Measurements from ENCODE around the gene CEP78.
"Not testable (repeated sequence)": the region's sequence is repeated elsewhere in the genome, so short reads cannot be mapped to it uniquely, and the experiment has no call there.

Gene CEP78

DNA sequence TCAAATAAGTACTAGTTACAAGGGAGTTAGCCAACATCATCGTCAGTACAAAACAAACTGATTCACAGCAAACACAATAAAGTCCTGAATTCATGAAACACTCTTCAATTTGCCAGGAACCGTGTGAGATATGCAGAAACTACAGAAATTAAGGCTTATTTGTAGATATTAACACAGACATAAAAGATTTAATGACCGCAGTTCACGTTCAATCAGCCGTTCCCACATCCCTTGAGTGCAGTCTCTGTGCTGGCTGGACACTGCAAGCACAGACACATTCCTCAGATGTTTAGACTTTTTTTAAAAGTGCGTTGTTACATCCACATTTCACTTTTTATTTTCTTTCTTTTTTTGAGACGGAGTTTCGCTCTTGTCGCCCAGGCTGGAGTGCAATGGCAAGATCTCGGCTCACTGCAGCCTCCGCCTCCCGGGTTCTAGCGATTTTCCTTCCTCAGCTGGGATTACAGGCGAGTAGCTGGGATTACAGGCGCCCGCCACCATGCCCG, 566 bp upstream of the CEP78 start:
- DNase-seq (ENCODE audit: low spot score): peak; percentile 37

DNA sequence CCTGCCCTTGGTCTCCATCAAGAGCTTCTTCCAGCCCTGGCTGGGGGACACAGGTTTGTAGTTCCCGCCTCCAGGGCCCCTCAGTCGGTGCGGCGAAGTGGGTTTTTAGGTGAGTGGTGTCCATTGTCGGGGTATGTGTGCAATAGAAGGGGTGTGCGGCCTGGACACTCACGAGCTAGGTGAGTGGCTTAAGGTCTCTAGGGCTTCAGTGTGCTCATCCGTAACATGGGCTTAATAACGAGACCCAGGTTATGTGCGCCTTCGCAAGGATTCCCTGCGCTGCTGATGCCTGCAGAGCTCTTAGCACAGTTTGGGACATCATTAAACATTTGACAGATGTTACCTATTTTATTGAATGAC, 656 bp downstream of the CEP78 start:
- peak; percentile 45 for DNase-seq (ENCODE audit: low spot score)

DNA sequence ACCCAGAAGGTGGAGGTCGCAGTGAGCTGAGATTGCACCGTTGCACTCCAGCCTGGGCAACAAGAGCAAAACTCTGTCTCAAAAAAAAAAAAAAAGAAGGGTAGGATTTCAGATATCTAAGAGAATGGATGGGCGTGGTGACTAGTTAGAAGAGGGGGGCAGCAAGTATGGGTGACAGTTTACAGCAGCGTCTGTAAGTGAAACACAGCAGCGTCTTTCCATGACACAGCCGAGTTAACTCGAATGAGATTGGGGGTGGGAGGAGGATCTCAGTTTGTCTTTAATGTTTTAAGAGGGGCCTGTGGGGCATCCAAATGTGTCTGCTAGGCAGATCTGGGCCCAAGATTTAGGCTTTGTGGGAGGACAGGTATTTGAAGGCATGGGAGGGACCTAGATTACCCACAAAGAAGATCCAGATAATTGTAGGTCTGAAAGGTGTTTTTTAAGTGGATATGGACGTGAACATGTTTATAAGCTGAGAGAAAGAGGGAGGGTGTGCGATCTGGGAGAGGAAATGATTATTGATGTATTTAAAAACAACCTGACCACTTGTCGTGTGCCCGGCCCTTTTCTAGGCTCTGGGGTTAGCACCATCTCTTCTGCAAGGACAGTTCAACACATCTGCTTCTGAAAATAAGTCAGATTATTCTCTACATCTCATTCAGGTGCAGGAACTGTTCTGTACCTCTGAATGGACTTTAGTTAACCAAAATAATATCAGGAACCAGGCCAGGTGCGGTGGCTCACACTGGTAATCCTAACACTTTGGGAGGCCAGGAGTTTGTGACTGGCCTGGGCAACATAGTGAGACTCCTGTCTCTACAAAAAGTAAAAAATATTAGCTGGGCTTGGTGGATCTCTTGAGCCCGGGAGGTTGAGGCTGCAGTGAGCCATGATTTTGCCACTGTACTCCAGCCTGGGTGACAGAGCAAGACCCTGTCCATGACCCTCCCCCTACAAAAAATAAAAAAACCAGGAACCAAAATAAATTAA, 2.5 kb downstream of the CEP78 start:
- no peak for DNase-seq (ENCODE audit: low spot score)

DNA sequence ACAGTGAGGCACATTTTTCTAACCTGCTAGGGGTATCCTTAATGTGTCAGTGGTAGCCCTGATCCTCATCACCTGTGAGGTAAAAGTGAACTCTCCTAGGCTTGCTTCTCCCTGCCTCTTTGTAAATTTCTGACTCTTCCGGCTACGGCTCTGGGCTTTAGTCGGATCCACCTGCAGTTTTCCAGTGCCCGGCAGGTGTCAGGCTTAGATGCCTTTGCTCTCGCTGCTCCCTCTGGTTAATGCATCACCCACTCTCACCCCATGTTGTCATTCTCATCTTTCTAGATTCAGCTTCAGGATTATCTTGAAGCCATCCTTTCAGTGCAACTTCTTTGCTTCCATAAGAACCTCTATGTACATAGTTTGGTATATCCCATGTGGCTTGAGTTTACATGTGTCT, 3.6 kb downstream of the CEP78 start:
- peak; percentile 75 for DNase-seq (ENCODE audit: low spot score)

DNA sequence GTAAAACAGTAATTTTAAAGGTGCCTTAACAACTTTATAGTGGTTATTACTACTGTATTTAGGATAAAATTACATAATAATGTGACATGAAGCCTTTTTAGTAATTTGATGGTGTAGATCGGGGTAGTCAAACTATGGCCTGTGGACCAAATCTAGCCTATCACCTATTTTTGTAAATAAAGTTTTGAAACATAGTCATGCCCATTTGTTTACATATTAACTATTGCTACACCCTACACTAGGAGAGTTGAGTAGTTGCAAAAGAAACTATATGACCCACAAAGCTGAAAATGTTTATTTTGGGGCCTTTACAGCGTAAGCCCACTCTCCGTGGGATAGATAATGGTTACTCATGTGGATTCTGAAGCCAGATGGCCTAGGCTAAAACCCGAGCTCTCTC, 6.2 kb downstream of the CEP78 start:
- DNase-seq (ENCODE audit: low spot score): no peak

DNA sequence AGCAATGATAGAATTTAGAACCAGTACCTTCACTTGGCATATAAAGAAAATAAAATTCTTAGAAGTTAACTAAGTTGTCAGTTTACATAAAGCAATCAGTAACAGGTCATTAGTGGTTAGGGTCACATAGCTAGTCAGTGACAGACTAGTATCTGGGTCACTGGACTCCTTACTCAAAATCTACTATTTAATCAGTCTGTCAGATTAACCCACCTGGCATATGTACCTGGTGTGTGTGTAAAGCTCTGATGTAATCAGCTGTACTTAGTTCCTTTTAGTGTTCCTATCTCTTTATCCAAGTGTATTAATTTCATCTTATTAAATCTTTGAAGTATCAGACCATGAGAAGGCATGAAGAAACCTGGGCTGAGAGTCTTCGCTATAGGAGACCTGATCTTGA, 7.3 kb downstream of the CEP78 start:
- DNase-seq (ENCODE audit: low spot score): no peak

DNA sequence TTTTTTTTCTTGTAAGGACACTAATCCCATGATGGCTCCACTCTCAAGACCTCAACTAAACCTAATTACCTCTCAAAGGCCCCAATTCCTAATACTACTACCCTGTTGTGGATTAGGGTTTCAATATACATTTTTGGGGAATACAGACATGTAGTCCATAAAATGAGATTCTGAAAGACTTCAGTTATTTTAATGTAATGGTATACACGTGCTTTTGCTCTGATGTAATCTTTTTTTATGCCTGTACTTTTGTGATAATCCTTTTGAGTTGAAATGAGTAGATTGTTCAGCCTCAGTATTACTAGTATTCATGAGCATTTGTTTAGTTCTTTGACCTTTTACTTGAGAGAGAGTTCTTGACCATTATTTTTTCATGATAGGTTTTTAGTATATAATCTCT, 9.5 kb downstream of the CEP78 start:
- no peak for DNase-seq (ENCODE audit: low spot score)

DNA sequence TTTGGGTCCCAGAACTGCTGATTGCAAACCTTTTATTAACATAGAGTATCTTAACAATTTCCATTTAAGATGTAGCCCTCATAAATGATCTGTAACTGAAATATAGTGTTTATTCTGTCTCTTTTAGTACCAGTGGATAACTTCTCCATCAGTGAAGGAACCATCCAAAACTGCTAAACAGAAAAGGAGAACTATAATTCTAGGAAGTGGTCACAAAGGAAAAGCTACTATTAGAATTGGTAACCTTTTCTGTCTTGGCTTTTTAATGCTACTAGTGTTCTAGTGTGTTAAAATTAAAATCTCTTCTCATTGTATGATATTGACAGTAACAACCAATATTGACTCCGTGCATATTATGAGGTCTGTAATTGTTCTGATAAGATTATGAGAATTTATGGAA, 12.8 kb downstream of the CEP78 start:
- DNase-seq (ENCODE audit: low spot score): no peak

DNA sequence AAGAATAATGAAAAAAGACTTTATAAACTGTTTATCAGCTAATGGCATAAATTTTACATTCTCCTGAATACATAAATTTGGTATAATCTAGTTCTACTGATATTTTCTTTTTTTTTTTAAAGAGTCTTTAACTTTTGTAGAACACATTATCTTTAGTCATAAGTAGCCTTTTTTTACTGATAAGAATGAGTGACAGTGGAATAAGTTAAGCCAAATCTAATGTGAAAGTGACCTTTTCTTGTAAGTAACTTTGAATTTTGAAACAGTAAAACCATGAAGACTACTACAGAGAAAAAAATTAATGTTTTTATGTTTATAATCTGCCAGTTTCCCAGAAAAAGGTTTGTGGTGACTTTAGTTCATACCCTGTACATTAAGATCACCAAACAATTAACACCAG, 13.7 kb downstream of the CEP78 start:
- no peak for DNase-seq (ENCODE audit: low spot score)

DNA sequence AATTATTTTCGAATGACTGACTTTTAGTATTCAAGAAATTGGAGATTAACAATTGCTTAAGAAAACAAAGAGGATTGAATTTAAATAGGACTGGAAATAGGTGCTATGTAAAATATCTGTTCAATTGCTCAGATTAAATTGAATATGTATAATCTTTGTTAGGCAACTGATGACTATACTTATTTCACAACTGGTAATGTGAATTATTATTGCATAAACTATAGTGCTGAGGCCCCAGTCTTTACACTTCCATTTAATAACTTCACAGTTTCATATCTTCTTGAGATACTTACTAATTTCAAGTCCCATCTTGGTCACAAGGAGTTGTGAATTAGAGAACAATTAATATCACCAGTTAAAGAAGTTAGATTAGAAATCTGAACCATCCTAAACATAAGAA, 16.7 kb downstream of the CEP78 start:
- no peak for DNase-seq (ENCODE audit: low spot score)

DNA sequence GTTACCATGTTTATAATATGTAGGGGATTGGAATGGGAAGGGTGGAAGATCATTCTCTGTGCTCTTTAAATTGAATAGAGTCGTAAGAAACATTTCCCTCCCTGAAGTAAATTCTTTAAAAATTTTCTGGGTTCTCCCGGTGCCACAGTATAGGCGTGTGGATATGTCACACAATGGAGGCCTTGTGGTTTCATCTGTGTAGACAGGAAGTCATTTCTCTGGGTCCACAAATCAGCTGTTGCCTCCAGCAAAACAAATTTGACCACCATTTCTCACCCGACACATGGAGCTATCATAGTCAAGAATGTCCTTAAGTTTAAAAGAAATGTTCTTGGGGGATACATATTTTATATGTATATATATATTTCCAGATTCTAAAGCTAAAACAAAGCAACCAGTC, 17.4 kb downstream of the CEP78 start:
- DNase-seq (ENCODE audit: low spot score): no peak

DNA sequence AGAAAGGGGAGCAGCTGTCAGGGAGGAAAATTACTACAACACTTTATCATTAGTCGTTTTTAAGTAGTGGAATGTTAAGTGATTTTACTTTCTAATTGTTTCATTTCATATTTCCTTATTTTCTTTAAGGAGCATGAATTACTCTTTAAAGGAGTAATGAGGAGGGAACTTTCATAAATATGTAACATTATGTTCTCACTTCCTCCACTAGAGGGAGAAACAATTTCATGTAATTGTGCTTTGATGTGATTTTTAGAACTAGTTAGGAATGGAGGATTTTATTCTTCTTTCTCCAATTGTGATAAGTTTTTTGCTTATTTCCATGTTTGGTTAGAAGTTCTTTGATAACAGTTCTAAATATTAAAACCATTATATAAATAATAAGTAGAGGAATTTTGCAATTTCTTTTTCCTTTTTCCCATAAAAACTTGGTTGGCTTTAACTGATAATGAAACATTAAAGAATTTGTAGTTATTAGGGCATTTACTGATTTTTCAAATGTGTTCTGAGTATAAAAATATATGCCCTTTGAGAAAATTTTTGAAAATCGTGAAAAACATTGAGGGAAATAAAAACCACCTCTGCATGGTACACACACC, 25.6 kb downstream of the CEP78 start:
- peak; percentile 28 for DNase-seq (ENCODE audit: low spot score)

DNA sequence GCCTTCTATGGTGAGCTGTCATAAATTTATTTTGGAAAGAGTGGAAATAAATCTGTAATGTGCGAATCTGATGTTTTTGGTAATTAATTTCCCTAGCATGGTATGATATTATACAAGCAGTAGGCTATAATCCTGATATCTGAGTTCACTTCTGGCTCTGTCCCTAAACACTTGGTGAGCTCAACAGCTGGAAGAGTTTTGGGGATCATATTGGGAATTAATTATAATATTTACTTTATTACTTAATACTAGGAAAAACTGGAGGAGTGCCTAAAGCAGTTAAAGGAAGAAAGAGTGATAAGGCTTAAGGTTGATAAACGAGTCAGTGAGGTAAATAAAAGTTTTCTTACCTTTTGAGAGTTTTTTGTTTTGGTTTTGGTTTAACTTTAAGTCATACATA, 26.8 kb downstream of the CEP78 start:
- no peak for DNase-seq (ENCODE audit: low spot score)

DNA sequence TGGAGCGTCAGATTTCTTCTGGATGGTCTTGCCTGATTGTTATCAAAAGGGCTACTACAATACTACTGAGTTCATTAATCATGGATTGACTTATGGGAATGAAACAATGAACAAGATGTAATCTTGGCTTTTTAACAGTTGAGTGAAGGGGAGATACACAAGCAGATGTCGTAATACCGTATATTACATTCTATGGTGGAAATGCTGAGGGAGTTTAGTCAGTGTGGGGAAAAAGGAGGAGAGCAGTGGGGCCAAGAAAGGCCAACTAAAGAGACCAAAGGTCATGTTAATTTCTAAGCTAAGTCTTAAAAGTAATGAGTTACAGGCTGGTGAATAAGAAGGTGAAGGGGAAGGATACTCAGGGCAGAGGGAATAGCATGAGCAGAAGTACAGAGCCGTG, 32.0 kb downstream of the CEP78 start:
- DNase-seq (ENCODE audit: low spot score): no peak

DNA sequence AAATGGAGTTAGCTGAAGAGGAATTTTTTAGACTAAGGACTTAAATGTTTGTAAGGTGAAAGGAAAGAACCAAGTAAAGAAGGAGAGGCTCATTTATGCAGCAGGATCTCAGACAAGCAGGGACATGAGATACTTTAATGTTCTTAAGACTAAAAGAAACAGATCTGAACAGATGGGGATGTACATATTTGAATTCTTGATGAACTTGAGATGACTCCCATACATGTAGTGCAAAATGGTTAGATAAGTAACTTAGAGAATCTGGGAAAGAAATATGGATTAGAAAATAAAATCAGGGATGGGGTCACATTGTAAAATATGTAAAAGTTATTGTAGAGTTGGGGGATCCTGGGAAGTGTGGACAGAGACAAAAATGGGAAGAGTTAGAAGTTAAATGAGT, 33.9 kb downstream of the CEP78 start:
- DNase-seq (ENCODE audit: low spot score): no peak

DNA sequence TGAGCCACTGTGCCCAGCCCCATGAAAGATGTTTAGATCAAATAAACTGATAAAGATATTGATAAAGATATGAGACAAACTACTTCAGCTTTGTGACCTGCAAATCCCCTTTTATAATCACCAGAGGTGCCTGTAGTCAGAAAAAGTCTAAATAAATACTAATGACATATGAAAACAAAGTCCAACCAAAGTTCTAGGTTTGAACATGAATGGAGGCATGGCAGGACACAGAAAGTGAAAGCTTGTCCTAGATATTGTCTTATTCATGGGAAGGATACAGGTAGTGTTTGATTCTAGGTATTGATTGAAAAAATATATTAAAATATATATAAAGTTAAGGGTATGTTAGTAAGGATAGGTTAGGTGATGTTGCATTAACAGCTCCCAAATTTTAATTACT, 36.4 kb downstream of the CEP78 start:
- no peak for DNase-seq (ENCODE audit: low spot score)

DNA sequence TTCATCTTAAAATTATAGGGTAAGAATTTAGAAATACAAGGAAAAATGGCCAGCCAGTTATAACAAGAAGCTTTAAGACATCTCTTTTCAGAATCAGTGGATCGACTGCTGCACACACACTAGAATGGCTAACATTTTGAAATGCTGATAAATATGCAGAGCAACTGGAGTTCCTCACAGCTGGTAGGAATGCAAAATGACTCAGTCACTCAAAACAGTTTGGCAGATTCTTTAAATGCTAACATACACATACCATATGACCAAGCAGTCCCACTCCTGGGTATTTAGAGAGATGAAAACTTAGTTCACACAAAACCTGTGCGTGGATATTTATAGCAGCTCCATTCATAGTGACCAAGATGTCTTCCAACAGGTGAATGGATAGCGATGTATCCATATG, 37.9 kb downstream of the CEP78 start:
- DNase-seq (ENCODE audit: low spot score): no peak

DNA sequence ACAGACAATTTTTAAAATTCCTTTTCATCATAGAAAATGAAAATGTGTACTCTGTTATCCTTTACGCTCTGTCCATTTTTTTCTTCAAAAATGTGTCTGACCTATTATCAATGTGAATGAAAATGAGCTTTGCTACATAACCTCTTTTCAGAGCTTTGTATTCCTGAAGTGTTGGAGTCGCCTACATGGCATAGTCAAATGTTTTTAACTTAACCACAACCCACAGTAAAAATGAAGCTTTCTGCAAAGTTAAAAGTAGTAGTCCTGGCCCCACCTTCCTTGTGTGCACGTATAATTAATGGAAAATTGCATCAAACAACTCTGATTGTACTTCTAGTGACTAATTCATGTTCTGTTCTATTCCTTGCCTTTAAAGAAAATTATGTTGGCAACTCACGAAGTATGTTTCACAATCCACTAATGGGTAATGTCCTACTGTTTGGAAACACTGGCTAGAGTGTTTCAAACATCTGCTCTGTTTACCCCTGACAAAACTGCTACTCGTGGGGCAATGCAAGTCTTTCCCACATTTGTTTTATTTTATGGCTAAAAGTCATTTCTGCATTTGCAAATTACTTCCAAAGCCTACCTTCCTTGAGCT, 42.4 kb downstream of the CEP78 start:
- no peak for DNase-seq (ENCODE audit: low spot score)

DNA sequence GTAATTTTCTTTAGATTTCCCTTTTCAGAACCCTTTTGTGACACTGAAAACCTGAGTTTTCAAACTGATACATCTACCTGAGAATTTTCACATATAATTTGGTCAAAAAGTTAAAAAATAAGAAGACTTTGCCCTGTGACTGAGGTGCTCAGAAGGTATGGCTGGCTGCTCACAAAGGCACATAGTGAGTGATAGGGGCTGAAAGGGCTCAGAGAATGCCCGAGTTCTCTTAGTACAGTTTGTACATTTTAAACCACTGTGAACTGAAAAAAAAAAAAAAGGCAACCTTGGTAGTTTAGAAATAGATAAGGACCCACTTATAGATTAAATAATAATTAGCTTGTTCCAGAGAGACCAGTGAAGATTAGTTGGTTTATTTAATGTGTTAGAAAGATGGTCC, 42.9 kb downstream of the CEP78 start:
- DNase-seq (ENCODE audit: low spot score): no peak

DNA sequence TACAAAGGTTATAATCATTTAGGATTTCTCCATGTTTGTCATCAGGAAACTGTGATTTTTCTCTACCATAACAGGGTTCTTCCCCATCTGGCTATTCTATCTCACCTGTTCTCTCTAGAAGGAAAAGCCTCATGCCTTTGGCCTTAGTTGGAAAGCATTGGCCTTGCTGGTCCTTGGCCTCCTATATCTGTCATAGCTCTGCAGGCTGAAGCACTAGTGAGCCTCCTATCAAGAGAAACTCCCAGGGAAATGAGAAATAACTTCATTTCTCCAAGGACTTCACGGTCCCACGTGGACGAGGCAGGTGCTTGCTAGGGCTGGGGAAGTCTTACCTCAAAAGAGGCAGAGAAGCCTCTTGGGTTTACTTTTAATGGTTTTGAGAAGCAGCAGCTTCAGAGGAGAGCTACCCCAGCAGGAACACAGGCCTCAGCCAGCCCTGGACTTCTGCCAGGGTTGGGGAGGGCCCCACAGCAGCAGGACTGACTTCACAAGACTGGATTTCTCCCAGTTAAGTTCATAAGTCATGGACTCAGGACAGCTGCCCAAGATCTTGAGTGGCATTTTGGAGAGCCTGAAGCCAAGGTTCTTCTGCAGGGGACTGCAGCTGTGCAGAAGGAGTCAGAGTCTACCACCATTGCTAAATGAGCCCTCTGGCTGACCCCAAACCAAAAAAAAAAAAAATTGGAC, 45.2 kb downstream of the CEP78 start:
- DNase-seq (ENCODE audit: low spot score): peak; percentile 18

DNA sequence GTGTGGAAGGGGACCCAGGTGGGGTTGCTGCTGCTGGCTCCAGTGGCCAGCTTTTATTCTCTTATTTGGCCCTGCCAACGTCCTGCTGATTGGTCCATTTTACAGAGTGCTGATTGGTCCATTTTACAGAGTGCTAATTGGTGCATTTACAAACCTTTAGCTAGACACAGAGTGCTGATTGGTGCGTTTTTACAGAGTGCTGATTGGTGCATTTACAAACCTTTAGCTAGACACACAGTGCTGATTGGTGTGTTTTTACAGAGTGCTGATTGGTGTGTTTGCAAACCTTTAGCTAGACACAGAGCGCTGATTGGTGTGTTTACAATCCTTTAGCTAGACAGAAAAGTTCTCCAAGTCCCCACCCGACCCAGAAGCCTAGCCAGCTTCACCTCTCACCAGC, 48.3 kb downstream of the CEP78 start:
- DNase-seq (ENCODE audit: low spot score): not testable (repeated sequence)

DNA sequence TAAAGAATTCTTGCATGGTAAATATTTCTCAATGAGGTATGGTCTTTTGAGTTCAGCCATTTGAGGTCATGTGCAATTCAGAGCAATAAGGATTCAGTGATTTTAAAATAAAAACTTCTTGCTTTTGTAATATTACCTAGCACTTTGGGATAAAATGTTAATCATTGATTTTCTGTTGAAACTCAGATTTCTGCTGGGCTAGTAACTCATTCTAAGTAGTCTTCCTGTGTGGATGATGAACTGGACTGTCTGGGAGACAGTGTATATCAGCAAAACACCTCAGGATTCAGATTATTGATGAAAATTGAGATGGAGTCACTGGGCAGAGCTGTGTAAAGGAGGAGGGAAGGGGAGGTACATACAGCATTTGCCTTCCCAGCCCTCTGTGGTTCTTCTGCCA, 50.2 kb downstream of the CEP78 start:
- no peak for DNase-seq (ENCODE audit: low spot score)
